Endothelial cell of umbilical vein (primary cell): ENCODE measurements around the gene GRID2IP.

Experiments
- CTCF ChIP-seq, 2 donors: IDR thresholded peaks; 1 replicate in 1 of 2; 2 replicates in 1 of 2; pipeline ENCODE4 v1.5.1; 2011; ENCODE audit warnings: low read length in 2 of 2, mild to moderate bottlenecking in 2 of 2, moderate library complexity in 2 of 2, control low read depth in 1 of 2, inconsistent platforms in 1 of 2, low read depth in 1 of 2; ENCODE audit not compliant: insufficient read depth in 1 of 2; ENCODE audit errors: extremely low read depth in 1 of 2
- EZH2 ChIP-seq: IDR thresholded peaks from 2 replicates; pipeline ENCODE4 v1.6.1; 2012; ENCODE audit warnings: borderline replicate concordance, low read depth, mild to moderate bottlenecking, moderate library complexity, low read length, inconsistent platforms; ENCODE audit not compliant: severe bottlenecking
- GATA2 ChIP-seq: IDR thresholded peaks from 2 replicates; pipeline ENCODE4 v1.7.0; 2011; ENCODE audit warnings: low read depth, mild to moderate bottlenecking, moderate library complexity, mixed read lengths, low read length; ENCODE audit not compliant: insufficient read length, insufficient read depth
- MAX ChIP-seq: IDR thresholded peaks from 2 replicates; pipeline ENCODE4 v1.6.1; 2011; ENCODE audit not compliant: insufficient read depth, insufficient read length
- MYC ChIP-seq: IDR thresholded peaks from one replicate; pipeline ENCODE4 v1.6.1; 2011; ENCODE audit warnings: mild to moderate bottlenecking, low read depth, low read length
- POLR2A ChIP-seq: IDR thresholded peaks from 2 replicates; pipeline ENCODE4 v1.6.1; 2012; ENCODE audit warnings: low read depth, mild to moderate bottlenecking, control low read depth, low read length
- POLR2AphosphoS5 ChIP-seq: IDR thresholded peaks from 2 replicates; pipeline ENCODE4 v1.6.1; 2012; ENCODE audit warnings: low read depth, mild to moderate bottlenecking, control low read depth, low read length, moderate library complexity; ENCODE audit not compliant: insufficient read depth

GRCh38 chr7:6482743-6483119 lies 68.5 kb downstream of the GRID2IP start:
- TF ChIP-seq CTCF (IDR thresholded peaks at IDR 0.05; ENCODE audit: extremely low read depth in 1 of 2, insufficient read depth in 1 of 2, low read depth in 1 of 2, low read length in 2 of 2) (no peak), MAX (no peak), POLR2AphosphoS5 (no peak), POLR2A (no peak), GATA2 (no peak), EZH2 (no peak), MYC (no peak)
